WTC11 (cell line): Measurements from ENCODE around the gene AVL9. TPM values are rescaled to one million over a fixed set of nuclear protein-coding genes. Genes with fewer than 3 reads are reported as not detected.

ENCODE experiments used
- ATAC-seq: fragments of 200-7000 bp; cut with Tn5 transposase; 2 replicates; pipeline ENCODE4 v1.10.0; 2021; ENCODE audit warnings: mild to moderate bottlenecking, moderate library complexity
- CTCF ChIA-PET: fragments of 300-600 bp; sonication (Branson Sonifier 250); formaldehyde crosslinking; loops from one replicate; lab custom pipeline; 2021; ENCODE audit warnings: antibody characterized with exemption; lab: Charles Lee
- POLR2A ChIA-PET: fragments of 350-600 bp; sonication (Branson Sonifier 250); formaldehyde crosslinking; loops from one replicate; lab custom pipeline; 2021; ENCODE audit warnings: antibody characterized with exemption; lab: Charles Lee
- DNase-seq: peaks from one replicate; pipeline ENCODE4 v3.0.0; 2021; ENCODE audit warnings: low spot score
- H3K27ac Mint-ChIP-seq: 2 replicates; pipeline ENCODE4 v1.8.0; 2021; ENCODE audit warnings: mixed read lengths
- H3K27me3 Mint-ChIP-seq: 2 replicates; pipeline ENCODE4 v1.8.0; 2021; ENCODE audit warnings: low read depth, mild to moderate bottlenecking, moderate library complexity, mixed read lengths
- H3K36me3 Mint-ChIP-seq: 2 replicates; pipeline ENCODE4 v1.8.0; 2021; ENCODE audit warnings: mixed read lengths
- H3K4me1 Mint-ChIP-seq: 2 replicates; pipeline ENCODE4 v1.8.0; 2022; ENCODE audit warnings: mixed read lengths
- H3K4me3 Mint-ChIP-seq: 2 replicates; pipeline ENCODE4 v1.8.0; 2021; ENCODE audit warnings: mild to moderate bottlenecking, moderate library complexity, mixed read lengths
- H3K9me3 Mint-ChIP-seq: 2 replicates; pipeline ENCODE4 v1.8.0; 2021; ENCODE audit warnings: mixed read lengths
- CREB1 ChIP-seq: sonication (generic); formaldehyde crosslinking; IDR thresholded peaks from 2 replicates; pipeline ENCODE4 v1.8.0; 2023; ENCODE audit warnings: mild to moderate bottlenecking, missing genetic modification reagents
- E2F4 ChIP-seq: sonication (generic); formaldehyde crosslinking; IDR thresholded peaks from 2 replicates; pipeline ENCODE4 v1.8.1; 2022; ENCODE audit warnings: low read depth, mild to moderate bottlenecking, moderate library complexity, missing genetic modification reagents, borderline replicate concordance
- FOXP4 ChIP-seq: sonication (generic); formaldehyde crosslinking; IDR thresholded peaks from 2 replicates; pipeline ENCODE4 v1.8.0; 2022; ENCODE audit warnings: mild to moderate bottlenecking, missing genetic modification reagents
- HMGA2 ChIP-seq: fragments of 250-450 bp; sonication (Bioruptor Pico); IDR thresholded peaks from 2 replicates; pipeline ENCODE4 v1.4.0; 2021; ENCODE audit warnings: mild to moderate bottlenecking, moderate library complexity
- MLX ChIP-seq: sonication (generic); formaldehyde crosslinking; IDR thresholded peaks from 2 replicates; pipeline ENCODE4 v1.8.1; 2023; ENCODE audit warnings: mild to moderate bottlenecking, missing genetic modification reagents, moderate library complexity
- NR3C1 ChIP-seq: sonication (generic); formaldehyde crosslinking; conservative IDR thresholded peaks from 2 replicates; pipeline ENCODE4 v1.8.1; 2023; ENCODE audit warnings: low read depth, mild to moderate bottlenecking, missing genetic modification reagents
- STAT6 ChIP-seq: sonication (generic); formaldehyde crosslinking; conservative IDR thresholded peaks from 2 replicates; pipeline ENCODE4 v1.8.1; 2023; ENCODE audit warnings: mild to moderate bottlenecking, low read depth, missing genetic modification reagents, moderate library complexity
- TCF7 ChIP-seq: sonication (generic); formaldehyde crosslinking; IDR thresholded peaks from 2 replicates; pipeline ENCODE4 v1.8.0; 2022; ENCODE audit warnings: mild to moderate bottlenecking, low read depth, missing genetic modification reagents, moderate library complexity
- TP53 ChIP-seq: sonication (generic); formaldehyde crosslinking; IDR thresholded peaks from 2 replicates; pipeline ENCODE4 v1.8.1; 2023; ENCODE audit warnings: mild to moderate bottlenecking, missing genetic modification reagents
- USF1 ChIP-seq: sonication (generic); formaldehyde crosslinking; IDR thresholded peaks from 2 replicates; pipeline ENCODE4 v1.8.0; 2022; ENCODE audit warnings: mild to moderate bottlenecking, missing genetic modification reagents
- USF2 ChIP-seq: sonication (generic); formaldehyde crosslinking; IDR thresholded peaks from 2 replicates; pipeline ENCODE4 v1.8.1; 2023; ENCODE audit warnings: mild to moderate bottlenecking, missing genetic modification reagents, moderate library complexity
- ZBTB21 ChIP-seq: sonication (generic); formaldehyde crosslinking; IDR thresholded peaks from 2 replicates; pipeline ENCODE4 v1.8.1; 2023; ENCODE audit warnings: mild to moderate bottlenecking, missing genetic modification reagents, borderline replicate concordance
- ZBTB43 ChIP-seq: sonication (generic); formaldehyde crosslinking; IDR thresholded peaks from 2 replicates; pipeline ENCODE4 v1.8.1; 2023; ENCODE audit warnings: mild to moderate bottlenecking, missing genetic modification reagents
- ZNF416 ChIP-seq: fragments of 250-450 bp; sonication (Bioruptor Pico); IDR thresholded peaks from 2 replicates; pipeline ENCODE4 v1.9.0; 2021; ENCODE audit warnings: mild to moderate bottlenecking, inconsistent platforms
- ZNF532 ChIP-seq: fragments of 250-450 bp; sonication (Bioruptor Pico); IDR thresholded peaks from 2 replicates; pipeline ENCODE4 v1.9.0; 2021; ENCODE audit warnings: mild to moderate bottlenecking, borderline replicate concordance
- total RNA-seq: library from RNA; stranded (reverse); gene quantifications from 3 replicates; pipeline ENCODE4 v1.2.3, GENCODE V29; 2021

The AVL9 gene
- total RNA-seq, 1 experiment from 2014 or later = 55.6 TPM

- no peak for TF ChIP-seq FOXP4 (CRISPR knock-in tag)
Measured at GRCh38 chr7:32579776-32580175, 84.5 kb downstream of the AVL9 start (continued).

GRCh38 chr7:32580646-32581045 lies 85.4 kb downstream of the AVL9 start:
- TF ChIP-seq E2F4 (no peak), USF1 (CRISPR knock-in tag) (no peak), USF2 (CRISPR knock-in tag) (no peak), ZNF416 (CRISPR knock-in tag) (no peak), NR3C1 (no peak)
- TF ChIP-seq, all 79 proteins: peak for 0
- ChIA-PET POLR2A (no interaction called here), CTCF (no interaction called here)
- H3K4me1 Mint-ChIP-seq = peaks cover 2% of the 10 kb centered on the region
- no peak overlapping the region for H3K27ac Mint-ChIP-seq
- ATAC-seq = no peak
- H3K4me3 Mint-ChIP-seq = no peak overlapping the region
- H3K36me3 Mint-ChIP-seq = peaks cover 67% of the 10 kb centered on the region
- no peak for DNase-seq
- H3K27me3 Mint-ChIP-seq = no peaks in the 10 kb centered on the region
- H3K9me3 Mint-ChIP-seq = no peaks in the 10 kb centered on the region

GRCh38 chr7:32582036-32582435 lies 86.7 kb downstream of the AVL9 start:
- POLR2A ChIA-PET = interaction anchor here (0.5 kb wide), 1 partner anchor 18 kb away, joined by 4 read pairs; no protein-coding TSS in a partner anchor
- no peak overlapping the region for H3K27ac Mint-ChIP-seq
- DNase-seq = no peak
- peaks cover 16% of the 10 kb centered on the region for H3K4me1 Mint-ChIP-seq
- CTCF ChIA-PET = no interaction called here
- ATAC-seq = no peak
- H3K27me3 Mint-ChIP-seq = no peaks in the 10 kb centered on the region
- H3K36me3 Mint-ChIP-seq = peaks cover 62% of the 10 kb centered on the region
- H3K9me3 Mint-ChIP-seq = no peaks in the 10 kb centered on the region
- H3K4me3 Mint-ChIP-seq = no peak overlapping the region
- TF ChIP-seq HMGA2 (no peak), TCF7 (CRISPR knock-in tag) (no peak), CREB1 (no peak), ZBTB43 (no peak), ZBTB21 (CRISPR knock-in tag) (no peak), MLX (CRISPR knock-in tag) (no peak), FOXP4 (CRISPR knock-in tag) (no peak), STAT6 (CRISPR knock-in tag) (no peak), ZNF532 (CRISPR knock-in tag) (no peak), TP53 (CRISPR knock-in tag) (no peak)
